H4 (cell line): ENCODE measurements around the gene CPNE2. TPM values are rescaled to one million over a fixed set of nuclear protein-coding genes. Genes with fewer than 3 reads are reported as not detected.
"Not testable (repeated sequence)": the region's sequence is repeated elsewhere in the genome, so short reads cannot be mapped to it uniquely, and the experiment has no call there.

Source experiments
- DNase-seq: peaks from one replicate; pipeline ENCODE4 v3.0.0-alpha.2; 2015; ENCODE audit warnings: low spot score
- total RNA-seq: library from RNA; depleted of rRNA; stranded (reverse); fragments of >200 nt; shearing (Covaris generic); gene quantifications from 2 replicates; pipeline ENCODE4 v1.2.3, GENCODE V29; 2014

The CPNE2 gene
- total RNA-seq, 1 experiment from 2014 or later: 39.2 TPM

GRCh38 chr16:57098188-57098841 lies 5.9 kb downstream of the CPNE2 start:
- no peak for DNase-seq

GRCh38 chr16:57099965-57100364 lies 7.6 kb downstream of the CPNE2 start:
- DNase-seq: peak; percentile 47

GRCh38 chr16:57100445-57100844 lies 8.1 kb downstream of the CPNE2 start:
- DNase-seq: no peak

GRCh38 chr16:57102888-57103851 lies 10.8 kb downstream of the CPNE2 start:
- no peak for DNase-seq

DNA sequence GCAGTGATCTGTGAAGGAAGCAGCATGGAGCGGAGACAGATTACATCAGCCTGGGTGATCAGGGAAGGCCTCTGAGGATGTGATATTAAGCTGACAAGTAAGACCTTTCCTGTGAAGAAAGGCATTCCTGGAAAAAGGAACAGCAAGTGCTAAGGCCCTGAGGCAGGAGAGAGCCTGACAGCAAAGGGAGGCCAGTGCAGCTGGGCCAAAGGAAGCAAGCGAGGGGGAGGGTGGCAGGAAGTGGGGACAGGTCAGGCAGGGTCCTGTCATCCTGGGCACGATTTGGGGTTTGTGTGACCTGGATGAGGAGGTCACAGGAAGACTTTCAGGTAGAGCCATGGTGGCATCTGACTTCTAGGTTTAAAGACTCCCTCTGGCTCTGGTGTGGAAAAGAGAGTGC lies 12.3 kb downstream of the CPNE2 start:
- DNase-seq: no peak

GRCh38 chr16:57105184-57105583 lies 12.8 kb downstream of the CPNE2 start:
- no peak for DNase-seq

- DNase-seq: no peak
Observed at GRCh38 chr16:57106767-57107166, 14.4 kb downstream of the CPNE2 start.

DNA sequence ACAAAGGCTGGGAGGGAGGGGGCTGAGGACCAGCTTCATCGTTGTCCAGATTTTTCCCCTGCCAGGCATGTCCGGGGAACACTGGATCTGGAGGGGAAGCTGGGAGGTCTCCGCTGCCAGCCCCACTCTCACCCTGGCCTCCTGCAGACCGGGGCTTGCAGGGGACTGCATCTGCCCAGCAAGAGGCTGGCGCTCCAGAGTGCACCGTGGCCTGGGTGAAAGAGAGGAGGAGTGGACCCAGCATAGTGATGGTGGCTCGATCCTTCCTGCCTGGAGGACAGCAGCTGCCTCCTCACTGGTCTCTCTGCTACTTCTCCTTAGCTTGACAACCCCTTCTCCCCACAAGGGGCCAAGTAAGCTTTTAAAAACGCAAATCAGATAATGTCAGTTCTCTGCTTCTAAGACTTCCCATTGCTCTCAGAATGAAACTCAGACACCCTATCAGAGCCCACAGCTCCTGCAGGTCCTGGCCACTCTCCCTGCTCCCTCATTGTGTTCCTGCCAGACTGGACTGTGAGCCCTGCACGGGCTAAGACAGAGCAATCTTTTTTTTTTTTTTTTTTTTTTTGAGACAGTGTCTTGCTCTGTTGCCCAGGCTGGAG lies 15.0 kb downstream of the CPNE2 start:
- no peak for DNase-seq

GRCh38 chr16:57108432-57108831 lies 16.0 kb downstream of the CPNE2 start:
- DNase-seq: no peak

- not testable (repeated sequence) for DNase-seq
Observed at GRCh38 chr16:57109259-57110105, 17.1 kb downstream of the CPNE2 start.

DNA sequence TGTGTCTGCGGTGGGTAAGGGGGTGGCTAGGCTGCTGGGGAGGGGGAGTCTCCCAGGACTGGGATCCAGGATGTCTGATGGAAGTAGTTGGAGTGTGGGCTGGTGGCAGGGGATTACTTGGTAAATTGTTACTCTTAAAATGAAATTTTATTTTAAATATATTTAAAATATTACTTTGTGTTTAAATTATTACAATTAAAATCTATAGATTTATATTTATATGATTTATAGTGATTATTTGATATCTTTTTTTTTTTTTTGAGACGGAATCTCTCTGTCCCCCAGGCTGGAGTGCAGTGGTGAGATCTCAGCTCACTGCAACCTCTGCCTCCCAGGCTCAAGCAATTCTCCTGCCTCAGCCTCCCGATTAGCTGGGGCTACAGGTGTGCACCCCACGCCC lies 18.6 kb downstream of the CPNE2 start:
- DNase-seq: no peak

DNA sequence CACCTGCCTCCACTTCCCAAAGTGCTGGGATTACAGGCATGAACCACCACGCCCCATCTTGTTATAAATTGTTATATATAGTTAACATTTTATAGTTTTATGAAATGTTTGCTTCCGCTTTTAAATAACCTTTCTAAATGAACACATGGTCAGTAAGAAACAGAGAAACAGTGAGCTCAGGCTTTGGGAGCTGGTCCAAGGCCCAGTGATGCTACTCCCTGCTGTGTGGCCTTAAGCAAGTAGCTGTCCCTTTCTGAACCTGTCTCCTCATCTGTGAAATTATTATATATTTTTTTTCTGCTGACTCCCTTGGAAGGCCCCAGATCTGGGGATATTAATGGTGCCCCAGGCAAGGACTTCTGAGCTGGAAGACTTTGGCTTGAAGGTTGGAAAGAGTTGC lies 19.0 kb downstream of the CPNE2 start:
- DNase-seq: no peak

DNA sequence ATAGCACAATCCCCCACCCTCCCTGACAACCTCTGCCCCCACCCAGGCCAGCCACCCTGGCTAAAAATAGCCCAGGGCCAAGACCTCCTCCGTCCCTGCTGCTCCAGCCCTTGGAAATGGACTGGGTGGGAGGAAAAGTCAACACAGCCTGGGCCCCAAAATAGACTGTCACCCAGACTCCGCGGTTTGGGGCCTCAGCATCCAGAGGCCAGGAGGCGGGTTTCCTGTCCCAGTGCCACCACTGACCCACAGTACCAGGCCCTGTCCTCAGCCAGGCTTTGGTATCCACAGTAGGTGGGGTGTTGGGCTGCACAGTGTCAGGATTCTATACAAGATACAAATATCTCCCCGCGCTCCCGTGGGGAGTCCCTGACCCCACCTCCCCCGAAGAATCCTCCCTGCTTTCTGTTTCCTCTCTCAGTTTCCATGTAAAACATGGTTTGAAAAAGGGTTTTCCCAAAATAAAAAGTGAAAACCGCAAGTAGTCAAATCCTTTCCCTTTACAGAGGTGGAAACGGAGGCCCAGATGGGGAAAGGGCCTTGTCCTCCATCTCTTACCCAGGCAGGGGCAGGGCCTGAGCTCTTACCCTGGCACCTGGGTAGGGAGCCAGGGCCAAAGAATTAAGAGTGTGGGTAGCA lies 20.1 kb downstream of the CPNE2 start:
- no peak for DNase-seq

GRCh38 chr16:57113042-57113453 lies 20.7 kb downstream of the CPNE2 start:
- DNase-seq: no peak

GRCh38 chr16:57113664-57114063 lies 21.3 kb downstream of the CPNE2 start:
- no peak for DNase-seq

GRCh38 chr16:57115168-57115513 lies 22.8 kb downstream of the CPNE2 start:
- DNase-seq: no peak

GRCh38 chr16:57115514-57116182 lies 23.3 kb downstream of the CPNE2 start:
- DNase-seq: no peak

- DNase-seq: no peak
Observed at GRCh38 chr16:57118461-57119084, 26.2 kb downstream of the CPNE2 start.

GRCh38 chr16:57123216-57123973 lies 31.0 kb downstream of the CPNE2 start:
- no peak for DNase-seq
